ENCODE data around the gene FRMPD1.

DNA sequence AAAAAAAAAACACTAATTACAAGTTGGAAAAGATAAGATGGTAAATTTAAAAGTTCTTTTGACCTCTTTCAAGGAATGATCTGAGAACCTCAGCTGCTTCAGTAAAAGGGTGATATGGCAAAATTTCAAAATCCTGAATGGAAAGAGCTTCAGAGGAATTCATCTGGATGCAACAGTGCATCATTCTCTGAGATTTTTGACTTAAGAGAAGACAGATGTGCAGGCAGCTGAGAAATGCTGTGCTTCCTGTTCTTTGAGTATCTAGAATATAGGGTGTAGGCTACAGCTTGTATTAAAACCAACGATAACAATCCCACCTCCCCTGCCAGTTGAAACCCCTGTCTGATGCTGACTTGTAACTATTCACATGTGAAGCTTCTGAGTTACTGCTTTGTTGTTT is 6.2 kb downstream of the FRMPD1 start:
- TF ChIP-seq CTCF (IDR thresholded peaks at IDR 0.05) (no peak), IRF2 (CRISPR knock-in tag; IDR thresholded peaks at IDR 0.05; ENCODE audit: borderline replicate concordance, low read depth) (no peak), TEAD4 (CRISPR knock-in tag; IDR thresholded peaks at IDR 0.05) (no peak)
- TF ChIP-seq, protein P1, sequence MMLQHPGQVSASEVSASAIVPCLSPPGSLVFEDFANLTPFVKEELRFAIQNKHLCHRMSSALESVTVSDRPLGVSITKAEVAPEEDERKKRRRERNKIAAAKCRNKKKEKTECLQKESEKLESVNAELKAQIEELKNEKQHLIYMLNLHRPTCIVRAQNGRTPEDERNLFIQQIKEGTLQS (CRISPR knock-in tag; conservative IDR thresholded peaks at IDR 0.05): no peak
